Measurements from ENCODE around the gene UCHL5. TPM values are rescaled to one million over a fixed set of nuclear protein-coding genes. Genes with fewer than 3 reads are reported as not detected.
"Not testable (repeated sequence)": the region's sequence is repeated elsewhere in the genome, so short reads cannot be mapped to it uniquely, and the experiment has no call there.

The UCHL5 gene
- total RNA-seq, 1 experiment from 2014 or later, result 100 TPM

DNA sequence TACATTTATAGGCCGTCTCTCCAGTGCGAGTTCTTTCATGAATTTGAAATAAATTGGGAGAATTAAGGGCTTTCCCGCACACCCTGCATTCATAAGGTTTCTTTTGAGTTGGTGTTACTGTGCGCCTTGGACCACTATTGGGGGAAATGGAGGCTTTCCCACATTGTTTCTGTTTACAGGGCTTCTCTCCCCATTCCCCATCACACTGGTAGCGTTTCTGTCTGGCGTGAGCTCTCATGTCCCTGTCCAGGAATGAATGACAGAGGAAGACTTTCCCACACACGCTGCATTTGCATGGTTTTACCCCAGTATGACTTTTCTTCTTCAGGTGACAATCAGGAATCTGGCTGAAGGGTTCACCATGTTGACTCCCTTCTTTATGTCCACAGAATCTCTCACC is 65.0 kb downstream of the UCHL5 start:
- Histone ChIP-seq H3K4me1 (ENCODE audit: insufficient read depth, low read length, poor library complexity, severe bottlenecking) (no peaks in the 10 kb centered on the region), H3K4me3 (ENCODE audit: low read depth, low read length, poor library complexity, severe bottlenecking) (no peak overlapping the region), H3K27me3 (replicated peaks; ENCODE audit: insufficient read depth, low read depth, low read length, poor library complexity) (no peaks in the 10 kb centered on the region), H3K9me3 (ENCODE audit: low read depth, low read length, poor library complexity, severe bottlenecking) (no peaks in the 10 kb centered on the region), H3K27ac (ENCODE audit: low read depth, low read length, poor library complexity, severe bottlenecking) (no peak overlapping the region), H3K36me3 (ENCODE audit: insufficient read depth, low read length, poor library complexity, severe bottlenecking) (no peaks in the 10 kb centered on the region)
- intact Hi-C loops (cut with micrococcal nuclease; ENCODE audit: unreplicated experiment), result no loop called here
- ChIA-PET CTCF (no interaction called here), POLR2A (ENCODE audit: low non-redundant PET) (no interaction called here)
- DNase-seq (ENCODE audit: low spot score), result no peak
- TF ChIP-seq EZH2 (IDR thresholded peaks at IDR 0.05; ENCODE audit: borderline replicate concordance, low read depth, low read length, poor library complexity, severe bottlenecking), result no peak
- TF ChIP-seq, protein P1, sequence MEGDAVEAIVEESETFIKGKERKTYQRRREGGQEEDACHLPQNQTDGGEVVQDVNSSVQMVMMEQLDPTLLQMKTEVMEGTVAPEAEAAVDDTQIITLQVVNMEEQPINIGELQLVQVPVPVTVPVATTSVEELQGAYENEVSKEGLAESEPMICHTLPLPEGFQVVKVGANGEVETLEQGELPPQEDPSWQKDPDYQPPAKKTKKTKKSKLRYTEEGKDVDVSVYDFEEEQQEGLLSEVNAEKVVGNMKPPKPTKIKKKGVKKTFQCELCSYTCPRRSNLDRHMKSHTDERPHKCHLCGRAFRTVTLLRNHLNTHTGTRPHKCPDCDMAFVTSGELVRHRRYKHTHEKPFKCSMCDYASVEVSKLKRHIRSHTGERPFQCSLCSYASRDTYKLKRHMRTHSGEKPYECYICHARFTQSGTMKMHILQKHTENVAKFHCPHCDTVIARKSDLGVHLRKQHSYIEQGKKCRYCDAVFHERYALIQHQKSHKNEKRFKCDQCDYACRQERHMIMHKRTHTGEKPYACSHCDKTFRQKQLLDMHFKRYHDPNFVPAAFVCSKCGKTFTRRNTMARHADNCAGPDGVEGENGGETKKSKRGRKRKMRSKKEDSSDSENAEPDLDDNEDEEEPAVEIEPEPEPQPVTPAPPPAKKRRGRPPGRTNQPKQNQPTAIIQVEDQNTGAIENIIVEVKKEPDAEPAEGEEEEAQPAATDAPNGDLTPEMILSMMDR (conservative IDR thresholded peaks at IDR 0.05; ENCODE audit: low read depth, low read length), result no peak
- no TSS peak for BruUV-seq (replicated peaks)

DNA sequence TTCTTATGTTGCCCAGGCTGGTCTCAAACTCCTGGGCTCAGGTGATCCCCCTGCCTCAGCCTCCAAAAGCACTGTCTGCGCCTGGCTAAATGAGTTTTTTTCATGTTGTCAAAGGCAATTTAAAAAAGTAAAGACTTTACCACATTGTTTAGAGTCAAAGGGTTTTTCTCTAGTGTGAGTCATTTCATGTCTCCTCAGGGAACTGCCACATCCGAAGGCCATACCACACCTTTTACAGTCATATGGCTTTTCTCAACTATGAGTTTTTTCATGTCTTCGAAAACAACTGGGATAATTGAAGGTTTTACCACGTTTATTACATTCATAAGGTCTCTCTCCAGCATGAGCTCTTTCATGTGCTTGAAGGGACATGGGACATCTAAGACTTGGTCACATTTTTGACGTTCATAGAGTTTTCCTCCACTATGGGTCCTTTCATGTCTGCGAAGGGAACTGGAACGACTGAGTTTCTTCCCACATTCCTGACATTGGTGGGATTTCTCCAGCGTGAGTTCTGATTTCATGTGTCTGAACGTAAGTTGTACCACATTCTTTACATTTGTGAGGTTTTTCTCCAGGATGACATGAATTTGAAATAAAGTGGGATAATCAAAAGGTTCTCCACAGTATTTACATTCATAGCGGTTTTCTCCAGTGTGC is 65.6 kb downstream of the UCHL5 start:
- TF ChIP-seq, protein P1 (conservative IDR thresholded peaks at IDR 0.05; ENCODE audit: low read depth, low read length), result no peak
- no peak for TF ChIP-seq EZH2 (IDR thresholded peaks at IDR 0.05; ENCODE audit: borderline replicate concordance, low read depth, low read length, poor library complexity, severe bottlenecking)
- CTCF ChIA-PET, result no interaction called here
- no peak for DNase-seq (ENCODE audit: low spot score)
- H3K27ac ChIP-seq (ENCODE audit: low read depth, low read length, poor library complexity, severe bottlenecking), result no peak overlapping the region
- H3K27me3 ChIP-seq (replicated peaks; ENCODE audit: insufficient read depth, low read depth, low read length, poor library complexity), result no peaks in the 10 kb centered on the region
- no peaks in the 10 kb centered on the region for H3K4me1 ChIP-seq (ENCODE audit: insufficient read depth, low read length, poor library complexity, severe bottlenecking)
- H3K9me3 ChIP-seq (ENCODE audit: low read depth, low read length, poor library complexity, severe bottlenecking), result no peaks in the 10 kb centered on the region
- BruUV-seq (replicated peaks), result no TSS peak
- intact Hi-C loops (cut with micrococcal nuclease; ENCODE audit: unreplicated experiment), result no loop called here
- no peaks in the 10 kb centered on the region for H3K36me3 ChIP-seq (ENCODE audit: insufficient read depth, low read length, poor library complexity, severe bottlenecking)
- no peak overlapping the region for H3K4me3 ChIP-seq (ENCODE audit: low read depth, low read length, poor library complexity, severe bottlenecking)
- POLR2A ChIA-PET (ENCODE audit: low non-redundant PET), result no interaction called here

DNA sequence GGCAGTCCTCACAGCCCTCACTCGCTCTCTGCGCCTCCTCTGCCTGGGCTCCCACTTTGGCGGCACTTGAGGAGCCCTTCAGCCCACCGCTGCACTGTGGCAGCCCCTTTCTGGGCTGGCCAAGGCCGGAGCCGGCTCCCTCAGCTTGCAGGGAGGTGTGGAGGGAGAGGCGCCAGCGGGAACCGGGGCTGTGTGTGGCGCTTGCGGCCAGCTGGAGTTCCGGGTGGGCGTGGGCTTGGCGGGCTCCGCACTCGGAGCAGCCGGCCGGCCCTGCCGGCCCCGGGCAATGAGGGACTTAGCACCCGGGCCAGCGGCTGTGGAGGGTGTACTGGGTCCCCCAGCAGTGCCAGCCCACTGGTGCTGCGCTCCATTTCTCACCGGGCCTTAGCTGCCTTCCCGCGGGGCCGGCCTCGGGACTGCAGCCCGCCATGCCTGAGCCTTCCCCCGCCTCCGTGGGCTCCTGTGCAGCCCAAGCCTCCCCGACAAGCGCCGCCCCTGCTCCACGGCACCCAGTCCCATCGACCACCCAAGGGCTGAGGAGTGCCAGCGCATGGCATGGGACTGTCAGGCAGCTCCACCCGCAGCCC is 72.3 kb downstream of the UCHL5 start:
- CTCF ChIA-PET; H3K4me1 ChIP-seq (ENCODE audit: insufficient read depth, low read length, poor library complexity, severe bottlenecking); H3K27me3 ChIP-seq (replicated peaks; ENCODE audit: insufficient read depth, low read depth, low read length, poor library complexity); H3K9me3 ChIP-seq (ENCODE audit: low read depth, low read length, poor library complexity, severe bottlenecking); H3K4me3 ChIP-seq (ENCODE audit: low read depth, low read length, poor library complexity, severe bottlenecking); DNase-seq (ENCODE audit: low spot score); POLR2A ChIA-PET (ENCODE audit: low non-redundant PET); intact Hi-C loops (cut with micrococcal nuclease; ENCODE audit: unreplicated experiment); H3K27ac ChIP-seq (ENCODE audit: low read depth, low read length, poor library complexity, severe bottlenecking); H3K36me3 ChIP-seq (ENCODE audit: insufficient read depth, low read length, poor library complexity, severe bottlenecking); BruUV-seq (replicated peaks): not testable (repeated sequence)

Measured in A673 (cell line).